ENCODE measurements around the gene LRRC57.

- TF ChIP-seq CTCF (IDR thresholded peaks at IDR 0.05) (no peak), POLR2A (IDR thresholded peaks at IDR 0.05) (no peak)
Measured at GRCh38 chr15:42547918-42548248, 710 bp downstream of the LRRC57 start.
